MV-4-11 (cell line): Measurements from ENCODE around the gene BAIAP2.
"Not testable (repeated sequence)": the region's sequence is repeated elsewhere in the genome, so short reads cannot be mapped to it uniquely, and the experiment has no call there.

Experiments used
- DNase-seq: peaks from one replicate; lab custom pipeline; 2025; lab: John Stamatoyannopoulos, UW

BAIAP2 gene

DNA sequence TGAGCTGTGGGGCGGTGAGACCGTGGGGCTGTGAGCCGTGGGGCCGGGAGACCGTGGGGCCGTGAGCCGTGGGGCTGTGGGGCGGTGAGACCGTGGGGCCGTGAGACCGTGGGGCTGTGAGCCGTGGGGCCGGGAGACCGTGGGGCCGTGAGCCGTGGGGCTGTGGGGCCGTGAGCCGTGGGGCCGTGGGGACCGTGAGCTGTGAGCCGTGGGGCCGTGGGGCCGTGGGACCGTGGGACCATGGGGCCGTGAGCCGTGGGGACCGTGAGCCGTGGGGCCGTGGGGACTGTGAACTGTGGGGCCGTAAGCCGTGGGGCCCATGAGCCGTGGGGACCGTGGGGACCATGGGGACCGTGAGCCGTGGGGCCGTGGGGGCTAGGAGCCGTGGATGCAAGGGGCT is 105.7 kb downstream of the BAIAP2 start:
- no peak for DNase-seq

- peak; percentile 67 for DNase-seq
These were observed 107.6 kb downstream of the BAIAP2 start for GRCh38 chr17:81142301-81143199.

GRCh38 chr17:81143200-81143527 is 108.2 kb downstream of the BAIAP2 start:
- no peak for DNase-seq

GRCh38 chr17:81143717-81144422 is 108.9 kb downstream of the BAIAP2 start:
- DNase-seq = no peak

- no peak for DNase-seq
These were observed 109.5 kb downstream of the BAIAP2 start for GRCh38 chr17:81144423-81144781.

GRCh38 chr17:81146208-81146607 is 111.3 kb downstream of the BAIAP2 start:
- DNase-seq = peak; percentile 3

GRCh38 chr17:81147701-81148100 is 112.8 kb downstream of the BAIAP2 start:
- no peak for DNase-seq

- no peak for DNase-seq
These were observed 113.6 kb downstream of the BAIAP2 start for GRCh38 chr17:81148571-81148970.

DNA sequence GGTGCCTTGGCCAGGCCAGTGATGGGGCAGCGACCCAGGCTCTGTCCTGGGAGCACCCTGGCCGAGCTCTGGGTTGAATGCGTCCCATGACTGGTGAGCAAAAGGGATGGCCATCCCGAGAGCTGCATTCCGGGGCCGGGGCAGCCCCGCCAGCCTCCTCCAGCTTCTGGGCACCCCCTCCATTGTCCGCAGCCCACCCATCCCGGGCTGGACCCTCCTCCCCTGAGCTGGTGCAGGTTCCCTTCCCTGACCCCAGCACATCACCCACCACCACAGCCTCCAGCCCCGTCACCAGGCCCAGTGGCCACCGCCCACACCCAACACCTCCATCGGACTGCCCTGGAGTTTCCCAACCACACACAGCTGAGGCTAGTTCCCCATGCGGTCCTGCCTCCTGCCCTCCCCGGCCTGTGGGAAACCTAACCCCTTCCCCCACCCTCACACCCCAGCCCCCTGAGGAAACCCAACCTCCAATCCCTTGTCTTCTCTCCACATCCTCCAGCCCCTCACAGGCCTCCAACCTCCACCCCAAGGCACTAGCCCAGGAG is 114.1 kb downstream of the BAIAP2 start:
- no peak for DNase-seq

- DNase-seq = no peak
These were observed 115.6 kb downstream of the BAIAP2 start for GRCh38 chr17:81150377-81151077.

DNA sequence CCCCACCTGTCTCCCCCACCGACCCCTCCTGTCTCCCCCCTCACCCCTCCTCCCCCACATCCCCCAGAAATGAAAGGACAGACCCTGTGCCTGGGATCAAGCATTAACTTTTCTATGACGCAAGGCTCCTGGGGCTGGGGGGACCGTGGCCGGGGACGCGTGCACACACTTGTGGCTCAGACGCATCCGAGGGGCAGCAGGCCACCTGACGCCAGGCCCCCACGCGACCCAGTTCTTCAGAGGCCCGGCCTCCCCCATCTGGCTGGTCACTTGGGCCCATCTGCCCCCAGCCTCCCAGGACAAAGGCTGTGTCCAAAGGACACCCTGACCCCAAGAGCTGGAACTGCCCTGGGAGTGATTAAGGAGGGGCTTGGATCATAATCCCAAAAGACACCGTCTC is 116.3 kb downstream of the BAIAP2 start:
- no peak for DNase-seq

DNA sequence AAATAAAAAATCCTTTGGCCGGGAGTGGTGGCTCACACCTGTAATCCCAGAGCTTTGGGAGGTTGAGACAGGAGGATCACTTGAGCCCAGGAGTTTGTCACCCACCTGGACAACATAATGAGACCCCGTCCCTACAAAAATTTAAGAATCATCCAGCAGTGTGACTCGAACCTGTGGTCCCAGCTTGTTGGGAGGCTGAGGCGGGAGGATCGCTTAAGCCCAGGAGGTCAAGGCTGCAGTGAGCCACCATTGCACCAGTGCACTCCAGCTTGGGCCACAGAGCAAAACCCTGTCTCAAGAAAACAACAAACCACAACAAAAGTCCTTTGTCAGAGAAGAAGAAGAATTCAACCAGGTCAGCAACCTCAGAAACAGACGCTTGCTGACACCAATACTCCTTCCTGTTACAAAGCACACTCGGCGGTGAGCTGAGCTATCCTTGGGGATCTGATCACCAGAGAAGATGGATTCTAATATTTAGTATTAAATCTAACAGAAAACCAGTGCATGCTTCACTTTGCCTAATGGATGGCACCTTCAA is 117.4 kb downstream of the BAIAP2 start:
- DNase-seq = no peak

GRCh38 chr17:81153340-81153803 is 118.4 kb downstream of the BAIAP2 start:
- DNase-seq = peak; percentile 73

DNA sequence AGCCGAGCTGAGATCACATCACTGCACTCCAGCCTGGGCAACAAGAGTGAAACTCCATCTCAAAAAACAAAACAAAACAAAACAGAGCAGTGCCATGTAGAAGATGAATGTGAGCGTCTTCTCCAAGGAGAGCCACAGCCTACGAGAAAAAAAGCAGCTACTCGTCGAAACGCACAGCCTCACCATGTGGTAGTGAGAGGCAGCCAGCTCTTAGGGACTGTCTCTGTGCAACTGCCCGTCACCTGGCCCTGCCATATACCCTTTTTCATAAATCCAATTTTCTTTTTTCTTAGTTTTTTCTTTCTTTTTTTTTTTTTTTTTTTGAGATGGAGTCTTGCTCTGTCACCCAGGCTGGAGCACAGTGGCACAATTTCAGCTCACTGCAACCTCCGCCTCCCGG is 119.1 kb downstream of the BAIAP2 start:
- not testable (repeated sequence) for DNase-seq

GRCh38 chr17:81154961-81155360 is 120.0 kb downstream of the BAIAP2 start:
- DNase-seq = peak; percentile 6

GRCh38 chr17:81156866-81157805 is 122.2 kb downstream of the BAIAP2 start:
- no peak for DNase-seq

GRCh38 chr17:81157848-81158687 is 123.1 kb downstream of the BAIAP2 start:
- DNase-seq = no peak

DNA sequence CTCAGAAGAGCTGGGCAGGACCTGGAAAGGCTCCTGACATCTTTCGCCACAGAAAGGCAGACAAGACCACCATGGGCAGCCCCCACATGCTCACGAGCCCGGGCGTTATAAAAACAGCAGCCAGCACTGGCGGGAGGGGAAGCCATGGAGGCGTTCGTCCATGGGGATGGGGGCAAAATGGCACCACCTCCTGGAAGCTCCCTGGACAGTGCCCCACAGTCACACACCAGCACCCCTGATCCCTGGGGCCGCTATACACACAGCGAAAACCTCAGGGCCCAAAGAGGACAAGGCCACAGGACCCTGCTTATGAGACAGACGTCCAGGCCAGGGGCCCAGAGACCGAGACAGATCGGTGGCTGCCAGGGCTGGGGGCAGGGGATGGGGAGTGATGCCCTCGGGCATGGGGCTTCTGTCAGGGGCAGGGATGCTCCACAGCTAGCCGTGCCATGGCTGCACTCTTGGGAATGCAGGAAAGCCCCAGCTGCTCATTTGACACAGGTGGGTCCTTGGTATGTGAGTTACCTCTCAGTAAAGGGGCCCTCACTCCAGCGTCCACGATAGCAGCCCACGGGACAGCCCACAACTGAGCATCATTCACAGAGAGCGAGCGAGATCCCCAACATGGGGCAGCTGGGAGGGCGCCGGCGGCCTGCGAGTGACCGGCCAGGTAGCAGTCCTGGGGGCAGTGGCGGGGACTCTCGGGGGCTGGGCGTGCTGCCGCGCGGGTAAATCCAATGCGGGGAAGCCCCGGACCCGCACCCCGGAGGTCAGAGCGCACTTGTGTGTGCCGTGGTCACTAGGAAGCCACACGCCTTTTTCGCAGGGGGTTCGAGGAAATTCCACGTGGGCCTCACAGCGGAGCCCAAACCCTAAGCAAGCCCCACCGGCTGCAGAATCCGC is 124.0 kb downstream of the BAIAP2 start:
- DNase-seq = no peak
